Liver (tissue), 9 donors: Measurements from ENCODE around the gene FBXO48. TPM values are rescaled to one million over a fixed set of nuclear protein-coding genes. Genes with fewer than 3 reads are reported as not detected.

Experiments used
- DNase-seq: peaks from one replicate; pipeline ENCODE4 v3.0.0-alpha.2; 2017; ENCODE audit warnings: low spot score
- H3K27ac ChIP-seq, 2 donors: one replicate each; pipeline ENCODE4 v1.7.0; 2013; ENCODE audit warnings: inconsistent platforms in 2 of 2, low read length in 2 of 2, control low read depth in 1 of 2, low read depth in 1 of 2, mild to moderate bottlenecking in 1 of 2
- H3K27me3 ChIP-seq, 4 donors: one replicate each; pipeline versions ENCODE4 v1.6.1 to v1.7.0; 2013; ENCODE audit warnings: low read length in 3 of 4, inconsistent platforms in 1 of 4, mild to moderate bottlenecking in 1 of 4, moderate library complexity in 1 of 4; ENCODE audit not compliant: control insufficient read depth in 4 of 4, insufficient read depth in 4 of 4
- H3K36me3 ChIP-seq, 4 donors: one replicate each; pipeline versions ENCODE4 v1.6.1 to v1.7.0; 2013; ENCODE audit warnings: low read length in 3 of 4, mild to moderate bottlenecking in 3 of 4, low read depth in 1 of 4, moderate library complexity in 1 of 4; ENCODE audit not compliant: control insufficient read depth in 4 of 4, insufficient read depth in 3 of 4
- H3K4me1 ChIP-seq, 4 donors: one replicate each; pipeline versions ENCODE4 v1.6.1 to v1.7.0; 2013; ENCODE audit warnings: low read length in 3 of 4, mild to moderate bottlenecking in 3 of 4, moderate library complexity in 1 of 4; ENCODE audit not compliant: control insufficient read depth in 4 of 4, insufficient read depth in 4 of 4
- H3K4me3 ChIP-seq, 3 donors: one replicate each; pipeline versions ENCODE4 v1.6.1 to v1.7.0; 2013; ENCODE audit warnings: low read length in 3 of 3, control low read depth in 1 of 3, low read depth in 1 of 3, mild to moderate bottlenecking in 1 of 3
- H3K9ac ChIP-seq, 2 donors: one replicate each; pipeline ENCODE4 v1.7.0; 2013; ENCODE audit warnings: low read length in 2 of 2, mild to moderate bottlenecking in 2 of 2, moderate library complexity in 2 of 2, control low read depth in 1 of 2, low read depth in 1 of 2
- H3K9me3 ChIP-seq, 4 donors: one replicate each; pipeline versions ENCODE4 v1.6.1 to v1.7.0; 2013; ENCODE audit warnings: low read length in 3 of 4; ENCODE audit not compliant: control insufficient read depth in 4 of 4
- ATF3 ChIP-seq: IDR thresholded peaks from 2 replicates; pipeline ENCODE4 v1.6.1; 2016; ENCODE audit warnings: antibody characterized with exemption
- EGR1 ChIP-seq, 2 donors: IDR thresholded peaks; 2 replicates each; pipeline ENCODE4 v1.6.1; 2016 to 2018; ENCODE audit warnings: antibody characterized with exemption in 2 of 2, low read depth in 2 of 2
- FOXA1 ChIP-seq: IDR thresholded peaks from 2 replicates; pipeline ENCODE4 v1.6.1; 2016; ENCODE audit warnings: antibody characterized with exemption
- FOXA2 ChIP-seq: IDR thresholded peaks from 2 replicates; pipeline ENCODE4 v1.6.1; 2016; ENCODE audit warnings: antibody characterized with exemption
- HNF4A ChIP-seq, 2 donors: conservative IDR thresholded peaks; 2 replicates each; pipeline ENCODE4 v1.6.1; 2016; ENCODE audit warnings: antibody characterized with exemption in 2 of 2, mild to moderate bottlenecking in 2 of 2
- HNF4G ChIP-seq: IDR thresholded peaks from 2 replicates; pipeline ENCODE4 v1.6.1; 2016; ENCODE audit warnings: antibody characterized with exemption
- JUND ChIP-seq, 2 donors: IDR thresholded peaks; 2 replicates each; pipeline ENCODE4 v1.6.1; 2016; ENCODE audit warnings: antibody characterized with exemption in 2 of 2
- NR2F2 ChIP-seq: IDR thresholded peaks from 2 replicates; pipeline ENCODE4 v1.6.1; 2016; ENCODE audit warnings: antibody characterized with exemption
- RAD21 ChIP-seq, 2 donors: IDR thresholded peaks; 2 replicates each; pipeline ENCODE4 v1.6.1; 2016; ENCODE audit warnings: antibody characterized with exemption in 2 of 2, mild to moderate bottlenecking in 2 of 2
- RXRA ChIP-seq, 2 donors: IDR thresholded peaks; 2 replicates each; pipeline ENCODE4 v1.6.1; 2017 to 2018; ENCODE audit warnings: antibody characterized with exemption in 2 of 2, mild to moderate bottlenecking in 1 of 2
- TAF1 ChIP-seq: conservative IDR thresholded peaks from 2 replicates; pipeline ENCODE4 v1.6.1; 2016; ENCODE audit warnings: antibody characterized with exemption, mild to moderate bottlenecking
- YY1 ChIP-seq: IDR thresholded peaks from 2 replicates; pipeline ENCODE4 v1.6.1; 2016; ENCODE audit warnings: antibody characterized with exemption, mild to moderate bottlenecking
- WGBS: extraction: QIAGEN DNeasy Blood & Tissue Kit; methylation state at CpG from one replicate; pipeline ENCODE4 v1.1.7; 2013; 5-methylcytosine and 5-hydroxymethylcytosine counted together
- polyA plus RNA-seq, 2 donors: library from polyadenylated mRNA; stranded (reverse) in 1 of 2; unstranded in 1 of 2; fragments of 200-250 nt in 1 of 2; fragments of >200 nt in 1 of 2; fragmentation: Nextera tagmentation in 1 of 2; extraction: Ambion mirVana in 1 of 2; gene quantifications; one replicate each; pipeline versions ENCODE4 v1.2.1 to v1.2.3, GENCODE V29; 2013 to 2015
- total RNA-seq, 2 donors: library from RNA; depleted of rRNA; stranded (reverse); fragments of >200 nt; gene quantifications; one replicate each; pipeline ENCODE4 v1.2.3, GENCODE V29; 2014
- TF ChIP-seq, protein P1 (sequence below): IDR thresholded peaks from 2 replicates; pipeline ENCODE4 v1.6.1; 2016; ENCODE audit warnings: antibody characterized with exemption
- TF ChIP-seq, protein P2 (sequence below): IDR thresholded peaks from 2 replicates; pipeline ENCODE4 v1.6.1; 2016; ENCODE audit warnings: antibody characterized with exemption
- donor health status: healthy.
- donor health status: healthy.
- donor health status: healthy.
- donor health status: healthy.
- donor health status: healthy.

FBXO48 gene
- total and polyA plus RNA-seq, 4 donors = 0.45 to 1.0 (median 0.75) TPM

DNA sequence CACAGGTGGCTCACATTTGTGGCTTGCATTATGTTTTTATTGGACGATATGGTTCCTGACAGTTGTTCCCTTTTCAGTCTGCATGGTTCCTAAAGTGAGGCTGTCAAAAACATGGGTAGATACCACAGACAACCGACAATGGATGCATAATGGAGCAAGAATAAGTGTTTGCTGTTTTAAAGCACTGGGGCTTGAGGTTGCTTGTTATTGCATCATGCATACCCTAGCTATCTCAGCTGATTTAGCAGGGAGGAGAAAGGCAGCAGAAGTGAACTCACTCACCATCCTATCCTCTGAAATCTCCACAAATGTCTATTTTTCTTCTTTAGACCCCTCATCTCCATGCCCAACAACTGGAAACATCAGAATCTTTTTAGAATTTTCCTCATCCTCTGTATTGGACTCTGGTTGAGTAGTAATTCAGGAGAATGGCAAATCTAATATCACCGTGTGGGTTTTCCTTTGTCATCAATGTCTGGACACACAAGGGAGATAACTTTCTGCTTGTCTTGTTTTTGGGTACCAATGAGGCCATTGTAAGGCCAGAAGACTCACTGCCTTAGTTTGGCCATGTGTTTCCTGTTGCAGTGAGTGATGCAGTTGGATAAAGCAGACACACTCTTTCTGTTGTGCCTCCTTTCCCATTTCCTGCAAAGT is 46.7 kb downstream of the FBXO48 start:
- Histone ChIP-seq H3K9ac (no peak overlapping the region), H3K27ac (no peak overlapping the region), H3K27me3 (no peaks in the 10 kb centered on the region), H3K4me1 (no peaks in the 10 kb centered on the region), H3K4me3 (no peak overlapping the region), H3K9me3 (no peaks in the 10 kb centered on the region), H3K36me3 (no peaks in the 10 kb centered on the region)
- WGBS = 80% methylated on average over 3 of the region's 3 CpGs
- no peak for DNase-seq
- TF ChIP-seq FOXA2 = no peak
- TF ChIP-seq YY1 = no peak
- no peak for TF ChIP-seq JUND (IDR thresholded peaks at IDR 0.05)
- no peak for TF ChIP-seq ATF3
- TF ChIP-seq RAD21 (IDR thresholded peaks at IDR 0.05) = no peak
- no peak for TF ChIP-seq HNF4G
- no peak for TF ChIP-seq FOXA1
- TF ChIP-seq, protein P1, sequence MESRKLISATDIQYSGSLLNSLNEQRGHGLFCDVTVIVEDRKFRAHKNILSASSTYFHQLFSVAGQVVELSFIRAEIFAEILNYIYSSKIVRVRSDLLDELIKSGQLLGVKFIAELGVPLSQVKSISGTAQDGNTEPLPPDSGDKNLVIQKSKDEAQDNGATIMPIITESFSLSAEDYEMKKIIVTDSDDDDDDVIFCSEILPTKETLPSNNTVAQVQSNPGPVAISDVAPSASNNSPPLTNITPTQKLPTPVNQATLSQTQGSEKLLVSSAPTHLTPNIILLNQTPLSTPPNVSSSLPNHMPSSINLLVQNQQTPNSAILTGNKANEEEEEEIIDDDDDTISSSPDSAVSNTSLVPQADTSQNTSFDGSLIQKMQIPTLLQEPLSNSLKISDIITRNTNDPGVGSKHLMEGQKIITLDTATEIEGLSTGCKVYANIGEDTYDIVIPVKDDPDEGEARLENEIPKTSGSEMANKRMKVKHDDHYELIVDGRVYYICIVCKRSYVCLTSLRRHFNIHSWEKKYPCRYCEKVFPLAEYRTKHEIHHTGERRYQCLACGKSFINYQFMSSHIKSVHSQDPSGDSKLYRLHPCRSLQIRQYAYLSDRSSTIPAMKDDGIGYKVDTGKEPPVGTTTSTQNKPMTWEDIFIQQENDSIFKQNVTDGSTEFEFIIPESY = no peak
- TF ChIP-seq RXRA (IDR thresholded peaks at IDR 0.05) = no peak
- TF ChIP-seq, protein P2, sequence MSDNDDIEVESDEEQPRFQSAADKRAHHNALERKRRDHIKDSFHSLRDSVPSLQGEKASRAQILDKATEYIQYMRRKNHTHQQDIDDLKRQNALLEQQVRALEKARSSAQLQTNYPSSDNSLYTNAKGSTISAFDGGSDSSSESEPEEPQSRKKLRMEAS = no peak
- no peak for TF ChIP-seq HNF4A (conservative IDR thresholded peaks at IDR 0.05)

DNA sequence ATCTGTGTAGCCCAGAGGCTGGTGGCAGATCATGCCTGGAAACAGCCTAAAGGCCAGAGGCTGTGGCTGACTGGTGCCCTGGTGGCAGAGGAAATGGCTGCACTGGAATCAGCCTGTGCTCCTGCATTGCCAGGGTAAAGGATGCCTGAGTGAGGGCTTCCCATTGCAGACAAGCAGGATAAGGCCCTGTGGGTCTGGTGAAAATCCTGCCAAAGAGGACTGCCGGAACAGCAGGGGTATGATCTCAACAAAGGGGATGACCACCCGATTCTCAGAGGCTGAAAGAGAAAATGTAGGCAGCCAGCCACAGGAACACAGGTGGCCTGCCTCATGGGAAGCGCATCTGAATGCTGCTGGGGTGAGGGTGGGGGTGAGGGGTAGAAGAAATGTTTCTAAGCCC is 48.2 kb downstream of the FBXO48 start:
- Histone ChIP-seq H3K36me3 (no peaks in the 10 kb centered on the region), H3K9ac (no peak overlapping the region), H3K9me3 (no peaks in the 10 kb centered on the region), H3K27me3 (no peaks in the 10 kb centered on the region), H3K4me3 (no peak overlapping the region), H3K4me1 (no peaks in the 10 kb centered on the region), H3K27ac (no peak overlapping the region)
- DNase-seq = no peak
- TF ChIP-seq RAD21 (IDR thresholded peaks at IDR 0.05) = no peak
- TF ChIP-seq NR2F2 = no peak
- no peak for TF ChIP-seq EGR1 (IDR thresholded peaks at IDR 0.05; ENCODE audit: low read depth in 2 of 2)
- TF ChIP-seq FOXA2 = no peak
- no peak for TF ChIP-seq FOXA1
- WGBS = 90% methylated on average over 3 of the region's 3 CpGs

- Histone ChIP-seq H3K27me3 (no peaks in the 10 kb centered on the region), H3K27ac (no peak overlapping the region), H3K9me3 (no peaks in the 10 kb centered on the region), H3K4me1 (no peaks in the 10 kb centered on the region), H3K9ac (no peak overlapping the region), H3K36me3 (no peaks in the 10 kb centered on the region), H3K4me3 (no peak overlapping the region)
- TF ChIP-seq TAF1 (no peak), EGR1 (IDR thresholded peaks at IDR 0.05; ENCODE audit: low read depth in 2 of 2) (no peak), HNF4G (no peak), RXRA (IDR thresholded peaks at IDR 0.05) (no peak), YY1 (no peak), JUND (IDR thresholded peaks at IDR 0.05) (no peak), NR2F2 (no peak)
- TF ChIP-seq, protein P2 = no peak
- TF ChIP-seq, protein P1 = no peak
- 83% methylated on average over 1 of the region's 1 CpG for WGBS
- no peak for DNase-seq
Measured at GRCh38 chr2:68418419-68418818, 48.7 kb downstream of the FBXO48 start.
